PFSK-1 (cell line): ENCODE data around the gene AGPAT4.

Experiments used
- POLR2AphosphoS5 ChIP-seq: IDR thresholded peaks from 2 replicates; pipeline ENCODE4 v1.6.1; 2012; ENCODE audit warnings: low read depth, mild to moderate bottlenecking, control low read depth, low read length, moderate library complexity
- REST ChIP-seq, 2 experiments: IDR thresholded peaks; 2 replicates each; pipeline versions ENCODE4 v1.6.1 to v1.8.0; 2011 to 2012; ENCODE audit warnings: low read depth in 2 of 2, low read length in 2 of 2, control low read depth in 1 of 2, inconsistent platforms in 1 of 2, mild to moderate bottlenecking in 1 of 2, moderate library complexity in 1 of 2; ENCODE audit not compliant: insufficient read depth in 1 of 2
- TAF1 ChIP-seq: IDR thresholded peaks from 2 replicates; pipeline ENCODE4 v1.6.1; 2012; ENCODE audit warnings: low read length, control low read depth, borderline replicate concordance; ENCODE audit not compliant: insufficient read depth

- no peak for TF ChIP-seq TAF1
- TF ChIP-seq POLR2AphosphoS5: no peak
- no peak for TF ChIP-seq REST (IDR thresholded peaks at IDR 0.05; ENCODE audit: insufficient read depth in 1 of 2, low read depth in 2 of 2, low read length in 2 of 2)
Observed at GRCh38 chr6:161136655-161137054, 137.2 kb downstream of the AGPAT4 start.
